Measurements from ENCODE around the gene UBE2G1.
"Not testable (repeated sequence)": the region's sequence is repeated elsewhere in the genome, so short reads cannot be mapped to it uniquely, and the experiment has no call there.

Gene UBE2G1

DNA sequence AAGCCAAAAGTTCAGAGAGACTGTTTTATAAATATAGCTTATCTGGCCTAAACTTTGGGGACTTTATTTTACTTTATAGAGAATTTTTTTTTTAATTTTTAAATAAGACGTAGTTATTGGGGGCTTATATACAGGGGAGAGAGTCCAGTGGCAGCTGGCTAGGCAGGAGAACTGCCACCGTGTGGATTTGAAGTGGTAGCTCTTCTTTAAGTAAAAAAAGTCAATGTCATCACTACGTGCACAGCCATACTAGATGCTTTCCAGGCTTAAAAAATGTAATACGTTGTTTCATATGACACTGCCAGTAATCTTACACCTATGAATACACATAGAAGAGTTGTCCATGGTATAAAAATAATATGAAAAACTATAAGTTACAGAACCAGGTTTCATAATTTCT, 70.8 kb downstream of the UBE2G1 start:
- no peak for DNase-seq

DNA sequence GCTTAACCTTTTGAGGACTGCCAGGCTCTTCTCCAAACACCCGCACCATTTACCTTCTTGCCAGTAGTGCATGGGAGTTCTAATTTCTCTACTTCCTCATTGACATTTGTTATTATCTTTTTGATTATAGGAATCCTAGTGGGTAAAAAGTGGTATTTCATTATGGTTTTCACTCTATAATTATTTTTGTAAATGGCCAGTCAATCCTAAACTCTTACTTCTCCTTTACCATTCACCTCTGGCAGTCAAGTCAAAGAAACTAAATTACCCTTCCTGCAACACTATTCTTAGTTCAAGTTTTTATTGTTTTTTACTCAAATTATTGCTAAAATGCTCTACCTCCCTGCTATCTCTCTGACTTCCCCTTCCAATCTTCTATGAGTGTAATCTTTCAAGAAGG, 72.9 kb downstream of the UBE2G1 start:
- no peak for DNase-seq

DNA sequence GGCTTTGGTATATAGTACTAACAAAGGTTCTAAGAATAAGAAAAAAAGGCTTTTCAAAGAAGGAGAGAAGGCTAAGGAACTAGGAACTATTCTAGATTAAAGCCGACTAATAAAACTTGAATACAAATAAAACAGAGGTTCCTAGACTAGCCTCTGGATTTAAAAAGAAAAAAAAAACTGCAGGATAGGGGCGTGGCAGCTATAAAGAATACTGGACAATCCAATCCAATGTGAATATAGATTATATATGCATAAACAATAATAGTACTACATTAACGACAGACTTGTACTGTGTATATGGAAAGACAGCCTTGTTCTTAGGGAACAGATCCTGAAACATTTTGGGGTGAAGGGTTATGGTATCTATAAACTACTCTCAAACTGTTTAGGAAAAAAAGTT, 78.8 kb downstream of the UBE2G1 start:
- no peak for DNase-seq

- DNase-seq: no peak
Observed at GRCh38 chr17:4276514-4276913, 90.0 kb downstream of the UBE2G1 start.

DNA sequence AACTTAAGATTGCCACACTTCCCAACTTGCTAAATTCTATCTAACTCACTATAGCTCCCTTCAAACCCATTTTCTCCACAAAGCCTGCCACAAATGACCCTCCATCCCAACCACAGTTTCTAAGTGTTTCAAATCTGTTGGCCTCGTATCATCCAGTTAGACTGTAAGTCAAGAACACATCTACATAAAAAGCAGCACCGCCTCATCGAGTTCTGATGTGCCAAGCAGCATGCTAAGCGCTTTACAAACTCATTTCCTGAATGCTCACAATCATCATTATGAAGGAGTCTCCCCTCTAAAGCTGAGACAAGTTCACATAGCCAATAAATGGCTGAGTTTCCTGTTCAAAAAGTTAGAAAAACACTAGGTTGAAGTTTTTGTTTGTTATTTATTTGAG, 93.5 kb downstream of the UBE2G1 start:
- no peak for DNase-seq

DNA sequence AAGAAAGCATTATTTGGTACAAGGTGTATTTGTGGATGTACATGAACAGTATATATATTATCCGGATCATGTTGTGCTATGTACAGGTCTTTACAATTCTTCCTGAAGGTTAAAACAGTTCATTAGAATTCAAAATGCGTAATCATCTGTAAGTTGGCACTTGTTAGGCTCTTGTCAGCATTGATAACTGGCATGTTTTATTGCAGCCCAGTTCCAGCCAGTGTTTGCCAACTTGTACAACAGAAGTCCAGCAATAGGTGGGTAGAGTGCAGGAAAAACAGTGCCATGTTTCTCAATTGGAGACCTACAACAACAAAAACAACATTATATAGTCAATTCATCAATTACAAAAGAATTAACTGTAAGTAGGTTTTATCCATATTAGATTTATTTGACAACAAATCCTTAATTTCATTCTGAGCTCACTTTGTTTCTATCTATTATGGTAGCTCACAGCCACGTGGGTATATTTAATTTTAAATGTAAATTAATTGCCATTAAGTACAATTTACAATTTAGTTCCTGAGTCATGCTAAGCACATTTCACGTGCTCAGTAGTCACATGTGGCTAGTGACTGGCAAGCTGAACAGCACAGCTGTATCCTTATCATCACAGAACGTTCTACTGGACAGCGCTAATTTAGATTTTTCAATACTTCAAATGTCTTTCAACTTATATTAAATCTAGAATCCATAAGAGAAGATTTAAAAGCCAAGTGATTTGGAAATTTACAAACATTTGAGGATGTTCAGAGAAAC, 94.1 kb downstream of the UBE2G1 start:
- no peak for DNase-seq

DNA sequence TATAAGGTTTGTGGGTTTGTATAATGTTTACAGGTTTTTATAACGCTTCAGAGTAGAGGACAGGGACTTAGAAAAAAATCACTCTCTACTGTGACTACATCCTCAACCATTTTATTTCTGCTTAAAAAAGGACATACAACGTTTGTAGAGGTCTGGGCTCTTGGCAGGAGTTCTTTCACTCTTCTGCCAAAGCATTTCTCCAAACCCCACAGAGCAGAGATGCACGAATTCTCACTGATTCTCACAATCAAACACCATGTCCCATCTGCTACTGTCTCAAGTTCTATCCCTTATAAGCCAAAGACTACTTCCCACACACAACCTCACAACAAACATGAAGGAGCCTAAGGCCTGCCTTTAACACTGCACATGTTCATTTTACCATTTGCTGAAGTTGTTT, 95.7 kb downstream of the UBE2G1 start:
- peak; percentile 13 for DNase-seq

DNA sequence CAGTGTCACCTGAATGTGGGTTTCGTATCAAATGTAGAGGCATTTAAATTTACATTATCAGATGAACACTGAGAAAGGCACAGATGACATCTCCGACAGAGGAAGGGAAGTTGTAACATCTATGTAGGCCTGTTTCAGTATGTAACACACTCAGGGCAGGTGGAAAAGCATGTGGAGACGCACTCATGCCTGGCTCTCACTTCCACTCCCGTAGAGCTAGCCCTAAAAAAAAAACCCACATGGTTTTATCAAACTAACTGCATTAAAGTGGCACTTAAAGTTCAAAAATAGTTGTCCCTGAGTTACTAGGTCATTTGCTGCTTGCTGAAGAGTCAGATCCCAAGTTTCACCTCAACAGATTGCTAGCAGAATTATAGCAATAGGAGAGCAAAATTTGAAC, 96.6 kb downstream of the UBE2G1 start:
- no peak for DNase-seq

DNA sequence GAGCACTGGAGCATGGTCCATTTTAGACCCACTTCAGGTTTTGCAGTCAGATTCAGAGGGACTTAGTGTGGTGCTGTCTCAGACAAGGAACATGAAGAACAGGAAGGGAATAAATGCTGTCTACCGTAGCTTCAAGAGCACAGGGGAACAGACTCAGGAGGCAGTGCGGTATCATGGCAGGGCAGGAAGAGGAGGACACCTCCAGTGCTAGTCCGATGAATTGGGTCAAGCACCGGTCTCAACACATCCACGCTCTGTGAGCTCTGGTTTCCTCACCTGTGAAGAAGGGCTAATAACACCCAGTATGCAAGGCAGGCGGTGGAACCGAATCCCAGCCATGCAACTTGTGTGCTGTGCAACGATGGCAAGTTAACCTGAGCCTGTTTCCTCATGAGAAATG, 99.1 kb downstream of the UBE2G1 start:
- DNase-seq: no peak

DNA sequence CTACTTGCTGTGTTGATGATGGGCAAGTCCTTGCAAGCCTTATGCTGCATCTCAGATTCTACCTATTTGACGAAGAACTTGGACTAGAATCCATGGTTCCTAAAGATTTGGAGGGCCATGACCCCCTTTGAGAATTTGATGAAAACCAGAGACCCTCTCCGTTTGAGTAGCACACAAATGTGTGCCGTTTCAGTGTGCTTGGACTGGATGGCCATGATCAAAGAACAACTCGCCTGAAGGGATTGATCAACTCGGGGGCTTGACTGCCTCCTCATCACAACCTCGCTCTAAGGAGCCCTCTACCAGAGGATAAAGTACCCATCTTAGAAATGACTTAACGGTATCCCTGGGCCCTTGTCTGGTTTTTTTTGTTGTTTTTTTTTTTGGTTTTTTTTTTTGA, 99.9 kb downstream of the UBE2G1 start:
- no peak for DNase-seq

- DNase-seq: peak; percentile 79
Observed at GRCh38 chr17:4263282-4264215, 102.9 kb downstream of the UBE2G1 start, which contains the start of gene ANKFY1. Gene ANKFY1, minus strand, starts transcription at chr17:4263979. Its CDS starts 38 bp downstream, at chr17:4263941.

- DNase-seq: no peak
Observed at GRCh38 chr17:4262703-4263102, 103.8 kb downstream of the UBE2G1 start.

GRCh38 chr17:4261452-4261851, 105.0 kb downstream of the UBE2G1 start:
- no peak for DNase-seq

GRCh38 chr17:4258867-4259266, 107.6 kb downstream of the UBE2G1 start:
- no peak for DNase-seq

GRCh38 chr17:4256952-4257351, 109.5 kb downstream of the UBE2G1 start:
- DNase-seq: no peak

DNA sequence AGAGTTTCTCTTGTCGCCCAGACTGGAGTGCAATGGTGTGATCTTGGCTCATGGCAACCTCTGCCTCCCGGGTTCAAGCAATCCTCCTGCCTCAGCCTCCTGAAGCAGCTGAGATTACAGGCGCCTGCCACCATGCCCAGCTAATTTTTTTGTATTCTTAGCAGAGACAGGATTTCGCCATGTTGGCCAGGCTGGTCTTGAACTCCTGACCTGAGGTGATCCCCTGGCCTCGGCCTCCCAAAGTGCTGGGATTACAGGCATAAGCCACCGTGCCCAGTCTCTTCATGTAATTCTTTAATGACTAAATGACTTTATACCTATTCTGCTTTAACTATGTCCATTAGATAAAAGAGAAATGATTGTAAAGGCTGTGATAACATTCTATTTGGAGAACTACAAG, 111.2 kb downstream of the UBE2G1 start:
- DNase-seq: not testable (repeated sequence)

GRCh38 chr17:4250887-4251286, 115.6 kb downstream of the UBE2G1 start:
- no peak for DNase-seq

GRCh38 chr17:4249452-4250029, 116.9 kb downstream of the UBE2G1 start:
- no peak for DNase-seq

DNA sequence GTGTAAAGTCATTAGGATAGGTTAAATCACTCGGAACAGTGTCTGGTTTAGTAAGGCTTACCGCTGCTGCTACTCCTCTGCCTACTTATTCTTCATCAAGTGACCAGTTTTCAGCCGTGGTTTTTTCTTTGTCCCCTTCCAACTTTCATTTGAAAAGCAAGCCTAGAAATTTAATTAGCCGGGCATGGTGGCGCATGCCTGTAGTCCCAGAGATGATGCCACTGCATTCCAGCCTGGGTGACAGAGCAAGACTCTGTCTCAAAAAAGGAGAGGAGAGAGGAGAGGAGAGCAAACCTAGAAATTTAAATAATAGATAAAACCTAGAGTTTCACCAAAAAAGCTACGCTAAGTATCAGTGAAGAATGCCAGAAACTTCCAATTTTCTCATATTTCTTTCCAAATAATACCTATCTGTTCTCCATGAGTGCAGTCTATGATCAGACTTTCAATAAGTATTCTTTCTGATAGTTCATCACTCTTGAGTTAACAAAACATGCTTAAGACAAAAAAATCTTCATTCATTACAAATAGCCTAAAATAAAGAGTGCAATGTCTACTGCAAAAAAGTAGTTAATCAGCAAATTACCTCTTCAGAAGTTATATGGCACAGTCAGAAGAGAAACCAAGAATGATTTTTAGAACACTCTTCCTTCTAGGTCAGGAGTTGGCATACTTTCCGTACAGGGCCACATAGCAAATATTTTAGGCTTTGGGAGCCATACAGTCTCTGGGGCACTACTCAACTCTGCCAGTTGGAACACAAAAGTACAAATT, 117.8 kb downstream of the UBE2G1 start:
- DNase-seq: no peak

- no peak for DNase-seq
Observed at GRCh38 chr17:4247971-4248388, 118.5 kb downstream of the UBE2G1 start.

DNA sequence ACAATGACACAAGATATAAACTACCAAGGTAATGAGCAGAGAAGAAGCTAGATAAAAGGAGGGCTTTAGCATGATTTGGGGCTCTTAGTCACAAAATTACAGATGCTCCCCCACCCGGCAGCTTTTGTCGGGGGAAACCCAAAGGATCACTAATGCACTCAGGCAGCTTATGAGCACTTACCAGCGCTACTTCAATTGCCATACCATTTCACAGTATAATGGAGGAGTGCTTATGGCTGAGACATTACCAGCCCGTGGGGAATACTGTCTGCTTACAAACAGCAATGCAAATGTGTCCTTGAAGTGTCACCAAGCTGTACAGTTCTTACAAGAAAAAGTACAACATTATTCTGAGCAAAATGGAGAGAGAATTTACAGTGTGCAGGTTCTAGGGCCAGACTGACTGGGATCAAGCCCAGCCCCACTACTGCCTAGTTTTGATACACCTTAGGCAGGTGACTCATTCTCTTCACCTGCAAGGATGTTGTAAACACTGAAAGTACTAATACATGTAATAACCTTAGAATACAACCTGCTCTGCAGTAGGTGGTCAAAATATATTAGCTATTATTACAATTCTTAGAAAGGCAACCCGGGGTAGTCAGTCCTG, 119.0 kb downstream of the UBE2G1 start:
- DNase-seq: no peak

GRCh38 chr17:4246674-4247073, 119.8 kb downstream of the UBE2G1 start:
- no peak for DNase-seq
